Transverse colon (tissue), 4 donors: Measurements from ENCODE around the gene CUL7.

Source experiments
- CTCF ChIP-seq, 5 experiments: fragments of 200-600 bp in 3 of 5; fragments of 450-650 bp in 2 of 5; sonication (generic) in 3 of 5; IDR thresholded peaks; 1 replicate in 2 of 5; 2 replicates in 3 of 5; pipeline ENCODE4 v1.5.1; 2016 to 2017; ENCODE audit warnings: antibody characterized with exemption in 5 of 5, inconsistent platforms in 3 of 5, mild to moderate bottlenecking in 2 of 5, moderate library complexity in 1 of 5
- EP300 ChIP-seq: sonication (generic); formaldehyde crosslinking; IDR thresholded peaks from one replicate; pipeline ENCODE4 v1.6.1; 2017; ENCODE audit warnings: antibody characterized with exemption, low read depth
- POLR2A ChIP-seq: fragments of 450-650 bp; IDR thresholded peaks from one replicate; pipeline ENCODE4 v1.6.1; 2016; ENCODE audit warnings: antibody characterized with exemption, mild to moderate bottlenecking, moderate library complexity
- POLR2AphosphoS5 ChIP-seq, 3 donors: sonication (generic); formaldehyde crosslinking; IDR thresholded peaks; one replicate each; pipeline ENCODE4 v1.6.1; 2016; ENCODE audit warnings: antibody characterized with exemption in 3 of 3

DNA sequence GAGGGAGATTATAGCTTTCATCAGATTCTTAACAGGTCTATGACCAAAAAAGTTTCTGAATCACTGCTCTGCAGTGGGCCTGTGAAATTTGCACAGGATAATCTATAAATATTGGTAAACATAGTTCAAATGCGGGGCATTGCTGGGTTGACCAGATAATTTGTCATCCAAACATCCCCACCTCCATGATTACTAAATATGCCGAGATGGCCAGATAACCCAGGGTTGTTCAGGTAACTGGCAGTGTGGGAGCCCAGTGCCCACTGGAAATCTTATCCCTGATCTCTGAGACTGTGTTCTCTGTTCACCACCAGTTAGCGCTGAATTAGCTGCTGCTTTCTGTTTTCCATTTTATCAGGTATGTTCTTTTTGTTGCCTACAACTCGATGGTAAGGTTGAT, 43.9 kb upstream of the CUL7 start:
- TF ChIP-seq CTCF (IDR thresholded peaks at IDR 0.05) (no peak), POLR2A (no peak), POLR2AphosphoS5 (IDR thresholded peaks at IDR 0.05) (no peak), EP300 (no peak)
